K562 (cell line): Measurements from ENCODE around the gene MED13L. TPM values are rescaled to one million over a fixed set of nuclear protein-coding genes. Genes with fewer than 3 reads are reported as not detected.
A peak's percentile ranks its signal among the peaks of the same experiment; 100 is the strongest.

Source experiments
- CBX2 ChIP-seq: fragments of 200-600 bp; sonication (generic); IDR thresholded peaks from one replicate; pipeline ENCODE4 v1.6.1; 2012; ENCODE audit warnings: mild to moderate bottlenecking, low read length, inconsistent platforms; ENCODE audit not compliant: insufficient read depth, poor library complexity, severe bottlenecking
- TRIM28 ChIP-seq: fragments of 450-650 bp; IDR thresholded peaks from 2 replicates; pipeline ENCODE4 v1.6.1; 2017
- ZNF384 ChIP-seq: IDR thresholded peaks from 2 replicates; pipeline ENCODE4 v1.6.1; 2012; ENCODE audit warnings: low read depth, low read length, improper control_type of control experiment
- ZNF609 ChIP-seq: sonication (generic); formaldehyde crosslinking; IDR thresholded peaks from 2 replicates; pipeline ENCODE4 v1.8.1; 2023; ENCODE audit warnings: missing genetic modification reagents, mild to moderate bottlenecking, borderline replicate concordance
- ZZZ3 ChIP-seq: fragments of 450-650 bp; IDR thresholded peaks from 2 replicates; pipeline ENCODE4 v1.6.1; 2016; ENCODE audit warnings: antibody characterized with exemption, mild to moderate bottlenecking, moderate library complexity
- polyA plus RNA-seq, 8 experiments: library from polyadenylated mRNA; depleted of rRNA in 4 of 8; stranded (reverse) in 5 of 8; unstranded in 3 of 8; fragments of >200 nt; fragmentation: Nextera tagmentation in 2 of 8; fragmentation: Illumina TruSeq in 1 of 8; extraction: Ambion mirVana in 2 of 8; extraction: Trizol in 1 of 8; gene quantifications; 2 replicates each; pipeline versions ENCODE4 v1.2.1 to v1.2.3, GENCODE V29; 2011 to 2014; ENCODE audit warnings: inconsistent platforms in 1 of 8, missing spikeins in 1 of 8
- total RNA-seq, 7 experiments: library from RNA; depleted of rRNA in 6 of 7; stranded (reverse); fragments of >200 nt in 6 of 7; fragmentation: Illumina TruSeq in 2 of 7; extraction: Trizol in 2 of 7; gene quantifications; 2 replicates each; pipeline versions ENCODE4 v1.2.1 to v1.2.3, GENCODE V29; 2011 to 2021; ENCODE audit warnings: low replicate concordance in 1 of 7

Gene MED13L
- total and polyA plus RNA-seq, 9 of the 15 experiments (the other 6 are each of a cell fraction or from before 2014, with no cell fraction given) = 13.4 to 90.3 (median 36.9) TPM

- TF ChIP-seq CBX2 (no peak), ZNF384 (peak; percentile 62; the same call in 1 of the 2 replicates), ZNF609 (CRISPR knock-in tag) (no peak), TRIM28 (no peak), ZZZ3 (no peak)
Observed at GRCh38 chr12:116165036-116165425, 112.5 kb downstream of the MED13L start (continued).
